Cardiac fibroblast (primary cell): ENCODE measurements around the gene CTNS.

Experiments
- DNase-seq, 2 donors: peaks; one replicate each; pipeline versions ENCODE4 v3.0.0 to v3.0.0-alpha.2; 2010; ENCODE audit warnings: low read depth in 2 of 2
- H3K4me3 ChIP-seq, 2 donors: replicated peaks in 1 of 2; 1 replicate in 1 of 2; 2 replicates in 1 of 2; pipeline ENCODE4 v1.5.1; 2011; ENCODE audit warnings: low read depth in 2 of 2, low read length in 2 of 2, mild to moderate bottlenecking in 2 of 2, moderate library complexity in 1 of 2
- TF ChIP-seq, protein P1 (sequence below): IDR thresholded peaks from one replicate; pipeline ENCODE4 v1.5.1; 2011; ENCODE audit warnings: low read depth, mild to moderate bottlenecking, low read length, inconsistent platforms

CTNS gene

GRCh38 chr17:3657588-3657869, 21.0 kb downstream of the CTNS start:
- TF ChIP-seq, protein P1, sequence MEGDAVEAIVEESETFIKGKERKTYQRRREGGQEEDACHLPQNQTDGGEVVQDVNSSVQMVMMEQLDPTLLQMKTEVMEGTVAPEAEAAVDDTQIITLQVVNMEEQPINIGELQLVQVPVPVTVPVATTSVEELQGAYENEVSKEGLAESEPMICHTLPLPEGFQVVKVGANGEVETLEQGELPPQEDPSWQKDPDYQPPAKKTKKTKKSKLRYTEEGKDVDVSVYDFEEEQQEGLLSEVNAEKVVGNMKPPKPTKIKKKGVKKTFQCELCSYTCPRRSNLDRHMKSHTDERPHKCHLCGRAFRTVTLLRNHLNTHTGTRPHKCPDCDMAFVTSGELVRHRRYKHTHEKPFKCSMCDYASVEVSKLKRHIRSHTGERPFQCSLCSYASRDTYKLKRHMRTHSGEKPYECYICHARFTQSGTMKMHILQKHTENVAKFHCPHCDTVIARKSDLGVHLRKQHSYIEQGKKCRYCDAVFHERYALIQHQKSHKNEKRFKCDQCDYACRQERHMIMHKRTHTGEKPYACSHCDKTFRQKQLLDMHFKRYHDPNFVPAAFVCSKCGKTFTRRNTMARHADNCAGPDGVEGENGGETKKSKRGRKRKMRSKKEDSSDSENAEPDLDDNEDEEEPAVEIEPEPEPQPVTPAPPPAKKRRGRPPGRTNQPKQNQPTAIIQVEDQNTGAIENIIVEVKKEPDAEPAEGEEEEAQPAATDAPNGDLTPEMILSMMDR: no peak
- no peak overlapping the region for H3K4me3 ChIP-seq
- DNase-seq: no peak

- TF ChIP-seq, protein P1: no peak
- H3K4me3 ChIP-seq: no peak overlapping the region
- no peak for DNase-seq
These were observed 21.6 kb downstream of the CTNS start for GRCh38 chr17:3657874-3658783.

GRCh38 chr17:3658784-3659449, 22.4 kb downstream of the CTNS start:
- DNase-seq: no peak
- no peak overlapping the region for H3K4me3 ChIP-seq
- TF ChIP-seq, protein P1: no peak

GRCh38 chr17:3659541-3660111, 23.1 kb downstream of the CTNS start:
- DNase-seq: peak; percentile 94 to 95
- no peak overlapping the region for H3K4me3 ChIP-seq
- TF ChIP-seq, protein P1: peak; percentile 33

DNA sequence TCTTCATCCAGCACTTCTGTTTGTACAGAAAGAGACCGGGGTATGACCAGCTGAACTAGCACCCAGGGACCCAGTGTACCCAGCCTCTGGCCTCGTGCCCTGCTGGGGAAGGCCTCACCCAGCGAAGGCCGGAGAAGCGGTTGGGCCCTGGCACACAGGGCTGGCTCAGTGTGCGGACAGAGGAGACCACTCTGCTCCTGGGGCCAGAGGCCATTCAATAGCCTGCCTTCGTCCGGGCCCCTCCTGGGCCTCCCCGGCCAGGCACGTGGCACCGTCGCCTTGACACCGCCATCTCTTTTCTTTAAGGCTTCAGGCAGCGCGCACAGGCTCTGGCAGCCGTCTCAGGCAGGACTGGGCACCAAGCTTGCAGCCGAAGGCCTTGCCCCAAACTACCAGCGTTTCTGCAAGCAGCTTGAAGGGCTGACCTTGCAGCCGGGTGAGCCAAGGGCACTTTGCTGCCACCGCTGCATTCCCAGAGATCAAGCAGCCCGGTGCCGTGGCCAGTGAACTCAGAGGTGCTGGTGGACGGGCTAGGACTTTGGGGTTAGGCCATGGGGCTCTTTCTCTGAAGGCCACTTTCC, 23.8 kb downstream of the CTNS start:
- H3K4me3 ChIP-seq: no peak overlapping the region
- TF ChIP-seq, protein P1: no peak

GRCh38 chr17:3663102-3664011, 26.8 kb downstream of the CTNS start:
- DNase-seq: no peak
- H3K4me3 ChIP-seq: no peak overlapping the region
- TF ChIP-seq, protein P1: no peak

More for the DNA sequence above, 23.8 kb downstream of the CTNS start:
- no peak for DNase-seq
